PC-3 (cell line): ENCODE results near the gene HUWE1.

Source experiments
- CTCF ChIP-seq: fragments of 300-600 bp; sonication (generic); conservative IDR thresholded peaks from 2 replicates; pipeline ENCODE4 v1.5.1; 2017; ENCODE audit warnings: antibody characterized with exemption, low read depth, mild to moderate bottlenecking, low read length
- EZH2 ChIP-seq: fragments of 300-600 bp; sonication (generic); IDR thresholded peaks from one replicate; pipeline ENCODE4 v1.6.1; 2017; ENCODE audit warnings: antibody characterized with exemption, mild to moderate bottlenecking, low read length; ENCODE audit not compliant: unreplicated experiment

GRCh38 chrX:53595266-53595810 is 91.2 kb downstream of the HUWE1 start:
- TF ChIP-seq CTCF, result no peak
- no peak for TF ChIP-seq EZH2
